SK-N-MC (cell line): ENCODE measurements around the gene CFAP251.

ENCODE experiments used
- EZH2 ChIP-seq: fragments of 200-600 bp; sonication (generic); IDR thresholded peaks from one replicate; pipeline ENCODE4 v1.6.1; 2017; ENCODE audit warnings: antibody characterized with exemption
- POLR2AphosphoS5 ChIP-seq: IDR thresholded peaks from 2 replicates; pipeline ENCODE4 v1.6.1; 2012; ENCODE audit warnings: mild to moderate bottlenecking, low read depth, low read length, borderline replicate concordance

DNA sequence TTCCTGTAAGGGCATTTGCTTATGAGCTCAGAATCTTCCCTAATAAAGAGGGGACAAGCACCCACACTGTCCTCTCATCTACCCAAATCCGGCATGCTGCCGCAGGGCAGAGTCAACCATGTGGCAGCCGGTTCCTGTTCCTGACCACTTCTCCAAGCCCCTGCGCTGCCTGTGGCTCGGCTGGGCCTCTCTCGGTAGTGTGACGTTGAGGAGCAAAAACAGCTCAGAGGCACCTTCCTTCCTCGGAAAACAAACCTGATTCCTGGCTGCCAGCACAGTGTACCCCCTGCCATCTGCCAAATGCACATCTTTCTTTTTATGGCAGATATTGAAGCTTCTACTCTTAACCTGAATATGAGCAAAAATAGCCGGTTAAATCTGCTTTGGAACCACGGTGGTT, 50.5 kb downstream of the CFAP251 start:
- TF ChIP-seq POLR2AphosphoS5 = no peak
- no peak for TF ChIP-seq EZH2
